GM21576 (cell line): Measurements from ENCODE around the gene TBL2.
"Not testable (repeated sequence)": the region's sequence is repeated elsewhere in the genome, so short reads cannot be mapped to it uniquely, and the experiment has no call there.

Experiments used
- ATAC-seq: cut with Tn5 transposase; IDR thresholded peaks from one replicate; pipeline ENCODE4 v1.9.1; 2021; ENCODE audit warnings: mild to moderate bottlenecking, moderate library complexity; ENCODE audit not compliant: unreplicated experiment

Gene TBL2

GRCh38 chr7:73570977-73571376, 7.4 kb downstream of the TBL2 start:
- ATAC-seq = no peak

GRCh38 chr7:73570521-73570920, 7.9 kb downstream of the TBL2 start:
- ATAC-seq = no peak

GRCh38 chr7:73569042-73569608, 9.3 kb downstream of the TBL2 start:
- ATAC-seq = no peak

- no peak for ATAC-seq
Observed at GRCh38 chr7:73567846-73568685, 10.3 kb downstream of the TBL2 start.

- no peak for ATAC-seq
Observed at GRCh38 chr7:73567140-73567539, 11.2 kb downstream of the TBL2 start.

GRCh38 chr7:73566431-73566830, 11.9 kb downstream of the TBL2 start:
- not testable (repeated sequence) for ATAC-seq

GRCh38 chr7:73565675-73566340, 12.6 kb downstream of the TBL2 start:
- ATAC-seq = no peak

- ATAC-seq = no peak
Observed at GRCh38 chr7:73560109-73560835, 18.1 kb downstream of the TBL2 start.

GRCh38 chr7:73557397-73558257, 20.8 kb downstream of the TBL2 start, which contains the start of gene BCL7B:
Gene BCL7B (minus strand): TSS chr7:73557690. CDS start chr7:73557578, 112 bp downstream.
- ATAC-seq = peak; percentile 39

- ATAC-seq = peak; percentile 85
Observed at GRCh38 chr7:73557108-73557396, 21.3 kb downstream of the TBL2 start.

GRCh38 chr7:73556208-73557107, 21.9 kb downstream of the TBL2 start:
- no peak for ATAC-seq

GRCh38 chr7:73555411-73555982, 22.9 kb downstream of the TBL2 start:
- ATAC-seq = no peak

GRCh38 chr7:73550093-73550492, 28.3 kb downstream of the TBL2 start:
- not testable (repeated sequence) for ATAC-seq

GRCh38 chr7:73549176-73549575, 29.2 kb downstream of the TBL2 start:
- no peak for ATAC-seq

- no peak for ATAC-seq
Observed at GRCh38 chr7:73547841-73548240, 30.5 kb downstream of the TBL2 start.

GRCh38 chr7:73544678-73545077, 33.7 kb downstream of the TBL2 start:
- ATAC-seq = no peak

GRCh38 chr7:73541722-73542121, 36.7 kb downstream of the TBL2 start:
- no peak for ATAC-seq

- no peak for ATAC-seq
Observed at GRCh38 chr7:73539709-73540108, 38.7 kb downstream of the TBL2 start.

- not testable (repeated sequence) for ATAC-seq
Observed at GRCh38 chr7:73538510-73538909, 39.9 kb downstream of the TBL2 start.
